SKM-1 treated with dmso at 0.1 percent for 144 hours (cell line): ENCODE data around the gene SPATA24.
"Not testable (repeated sequence)": the region's sequence is repeated elsewhere in the genome, so short reads cannot be mapped to it uniquely, and the experiment has no call there.

Source experiments
- DNase-seq: peaks from one replicate; lab custom pipeline; 2025; ENCODE audit not compliant: unreplicated experiment; lab: John Stamatoyannopoulos, UW

The SPATA24 gene

GRCh38 chr5:139417214-139417613 is 13.3 kb upstream of the SPATA24 start:
- DNase-seq, result no peak

DNA sequence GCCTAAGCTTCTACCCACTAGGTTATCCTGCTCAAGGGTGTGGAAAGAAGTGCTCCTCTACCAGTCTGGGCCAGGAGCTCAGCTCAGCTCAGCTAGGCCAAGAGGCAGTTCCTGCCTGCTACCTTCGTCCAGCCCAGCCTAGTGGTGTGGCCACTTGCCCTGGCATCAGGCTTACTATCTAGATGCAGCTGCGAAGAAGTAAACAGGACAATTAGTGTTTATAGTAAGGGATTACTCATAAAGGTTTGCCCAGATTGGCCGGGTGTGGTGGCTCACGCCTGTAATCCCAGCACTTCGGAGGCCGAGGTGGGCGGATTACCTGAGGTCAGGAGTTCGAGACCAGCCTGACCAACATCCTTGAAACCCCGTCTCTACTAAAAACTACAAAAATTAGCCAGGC is 12.8 kb upstream of the SPATA24 start:
- DNase-seq, result no peak

DNA sequence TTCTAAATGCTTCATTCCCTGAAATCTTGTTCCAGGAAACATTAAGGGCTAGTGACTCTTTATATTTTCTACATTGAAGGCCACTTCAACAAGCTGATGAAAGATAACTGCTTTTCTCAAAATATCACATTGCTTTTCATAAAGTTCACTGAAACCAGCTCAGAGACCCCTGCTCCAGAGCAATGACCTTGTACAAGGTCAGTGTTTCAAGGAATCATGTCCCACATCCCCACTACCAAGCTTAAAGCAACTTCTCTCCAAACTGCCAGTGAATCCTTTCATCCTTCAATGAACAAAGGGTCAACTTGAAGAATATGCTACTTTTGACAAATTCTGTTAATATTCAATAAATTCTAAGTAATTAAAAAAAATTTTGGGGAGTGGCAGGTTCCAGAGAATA is 12.0 kb upstream of the SPATA24 start:
- DNase-seq, result no peak

- DNase-seq, result no peak
Observed at GRCh38 chr5:139415221-139415861, 11.5 kb upstream of the SPATA24 start.

GRCh38 chr5:139414581-139415130 is 10.8 kb upstream of the SPATA24 start:
- DNase-seq, result no peak

DNA sequence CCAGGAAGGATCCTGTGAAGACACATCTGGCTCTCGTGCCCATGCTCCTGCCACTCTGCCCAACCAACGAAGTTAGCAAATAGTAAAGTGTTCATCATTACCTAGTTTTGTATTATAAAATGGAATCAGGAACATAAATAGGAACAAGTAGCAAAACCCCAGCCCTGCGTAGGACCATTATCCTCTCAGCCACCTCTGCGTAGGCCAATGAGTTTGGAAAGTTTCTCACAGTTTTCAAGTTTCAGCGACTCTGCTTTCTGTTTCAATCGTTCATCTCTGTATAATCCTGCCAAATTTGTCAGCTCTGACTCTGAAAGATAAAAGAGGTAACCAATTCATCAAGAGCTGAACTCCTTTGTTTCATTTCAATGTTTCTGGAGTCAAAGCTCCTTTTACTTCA is 10.1 kb upstream of the SPATA24 start:
- DNase-seq, result no peak

- no peak for DNase-seq
Observed at GRCh38 chr5:139413153-139413552, 9.3 kb upstream of the SPATA24 start.

GRCh38 chr5:139410993-139411828 is 7.3 kb upstream of the SPATA24 start:
- no peak for DNase-seq

GRCh38 chr5:139410121-139410992 is 6.5 kb upstream of the SPATA24 start:
- DNase-seq, result no peak

- not testable (repeated sequence) for DNase-seq
Observed at GRCh38 chr5:139409116-139409515, 5.2 kb upstream of the SPATA24 start.

GRCh38 chr5:139408191-139408590 is 4.3 kb upstream of the SPATA24 start:
- no peak for DNase-seq

DNA sequence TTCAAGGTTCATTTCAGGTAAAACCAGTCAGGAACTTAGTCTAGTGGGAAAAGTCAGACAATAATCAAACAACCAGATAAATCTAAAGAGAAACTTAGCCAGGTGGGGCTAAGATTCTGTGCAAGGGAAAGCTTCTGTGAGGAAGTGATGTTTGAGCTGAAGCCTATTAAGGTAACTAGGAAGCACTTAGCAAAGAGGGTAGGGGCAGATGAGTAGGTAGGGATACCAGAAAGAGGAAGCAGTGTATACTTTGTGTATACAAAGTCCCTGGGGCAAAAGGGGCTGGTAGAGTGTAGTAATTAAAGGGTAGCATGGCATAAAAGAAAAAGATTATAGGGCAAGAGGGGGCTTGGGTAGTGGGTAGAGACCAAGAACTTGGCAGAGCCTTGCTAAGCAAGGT is 3.6 kb upstream of the SPATA24 start:
- peak; percentile 77 for DNase-seq

GRCh38 chr5:139406963-139407362 is 3.1 kb upstream of the SPATA24 start:
- DNase-seq, result no peak

DNA sequence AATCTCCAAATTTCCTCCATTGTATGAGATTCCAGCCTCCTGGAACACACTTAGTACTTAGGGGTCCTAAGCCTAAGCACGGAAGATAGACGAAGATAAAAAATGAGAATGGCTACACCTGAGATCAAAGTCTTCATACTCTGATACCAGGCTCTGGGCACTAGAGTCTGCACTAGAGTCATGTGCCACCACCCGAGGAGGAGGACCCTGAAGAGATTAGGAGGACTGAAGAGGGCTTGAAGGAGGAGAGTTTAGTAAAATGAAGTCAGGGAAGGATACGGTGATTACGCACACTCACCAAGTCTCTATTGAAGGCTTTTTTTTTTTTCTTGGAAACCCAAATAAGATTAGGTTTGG is 573 bp upstream of the SPATA24 start:
- no peak for DNase-seq

DNA sequence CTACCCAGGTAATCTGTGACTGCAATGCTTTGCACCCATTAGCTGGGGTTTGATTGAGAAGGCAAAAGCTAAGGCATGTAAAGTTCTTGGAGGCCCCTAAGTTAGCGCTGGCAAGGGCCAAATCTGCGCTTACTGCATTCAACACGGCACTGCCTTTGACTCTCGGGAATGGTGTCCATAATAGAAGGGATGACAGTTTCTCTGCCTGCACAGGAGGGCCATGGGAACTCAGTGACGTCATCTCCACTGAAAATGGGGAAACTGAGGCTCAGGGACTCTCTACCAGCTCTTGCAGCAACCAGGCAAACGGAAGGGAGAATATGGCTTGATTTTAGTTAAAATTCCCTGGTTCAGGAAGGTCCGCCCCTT is 487 bp downstream of the SPATA24 start:
- DNase-seq, result no peak

DNA sequence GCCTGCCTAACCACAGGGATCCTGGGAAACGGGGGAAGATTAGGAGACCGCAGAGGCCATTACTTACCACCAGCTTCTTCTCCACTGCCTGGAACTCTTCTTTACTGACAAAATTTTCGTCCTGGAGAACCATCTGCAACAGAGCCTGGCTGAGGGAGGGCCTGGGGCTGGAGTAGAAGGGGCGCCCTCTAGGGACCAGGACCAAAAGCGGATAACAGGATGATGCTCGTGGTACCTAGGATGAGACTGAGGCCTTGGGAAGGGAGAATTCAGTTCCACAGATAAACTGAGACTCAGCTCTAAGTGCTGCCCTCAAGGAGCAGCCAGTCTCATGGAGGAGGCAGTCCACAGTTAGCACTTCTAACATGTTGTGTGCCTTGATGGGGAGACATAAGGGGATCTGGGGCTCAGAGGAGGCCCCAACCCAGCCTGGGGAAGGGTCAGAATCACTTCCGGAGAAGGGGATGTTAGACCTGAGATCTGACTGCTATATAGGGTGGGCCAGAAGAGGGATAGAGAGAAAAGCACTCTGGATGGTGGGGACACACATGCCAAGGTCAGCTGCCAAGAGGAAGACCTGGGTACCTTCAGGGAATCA is 1.2 kb downstream of the SPATA24 start:
- DNase-seq, result peak; percentile 43

- DNase-seq, result no peak
Observed at GRCh38 chr5:139401546-139401945, 2.3 kb downstream of the SPATA24 start.

GRCh38 chr5:139399501-139400121 is 4.3 kb downstream of the SPATA24 start:
- DNase-seq, result no peak

GRCh38 chr5:139397921-139398320 is 6.0 kb downstream of the SPATA24 start:
- no peak for DNase-seq

DNA sequence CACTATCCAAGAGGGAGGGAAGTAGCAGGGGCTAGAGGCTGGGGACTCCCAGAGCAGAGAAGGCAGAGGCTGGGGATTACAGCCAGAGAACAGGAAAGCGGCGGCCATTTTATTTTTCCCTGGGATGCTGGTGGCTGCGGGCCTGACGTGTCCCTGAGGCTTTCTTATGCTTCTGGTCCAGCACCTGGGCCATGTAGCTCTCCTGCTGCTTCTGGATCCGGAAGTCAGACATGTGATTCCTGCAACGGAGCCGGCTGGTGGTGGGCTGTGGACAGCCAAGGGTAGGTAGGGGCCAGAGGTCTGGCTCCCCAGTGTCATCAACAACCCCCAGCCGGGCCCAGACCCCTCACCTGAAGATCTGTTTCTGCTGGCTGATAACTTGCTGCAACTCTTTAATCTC is 7.2 kb downstream of the SPATA24 start:
- no peak for DNase-seq
